CD4-positive, alpha-beta T cell treated with Interferon gamma for 1 hour (primary cell): Measurements from ENCODE around the gene NADSYN1.
"Not testable (repeated sequence)": the region's sequence is repeated elsewhere in the genome, so short reads cannot be mapped to it uniquely, and the experiment has no call there.

Source experiments
- DNase-seq: peaks from one replicate; pipeline ENCODE4 v3.0.0-alpha.2; 2020

NADSYN1 gene

DNA sequence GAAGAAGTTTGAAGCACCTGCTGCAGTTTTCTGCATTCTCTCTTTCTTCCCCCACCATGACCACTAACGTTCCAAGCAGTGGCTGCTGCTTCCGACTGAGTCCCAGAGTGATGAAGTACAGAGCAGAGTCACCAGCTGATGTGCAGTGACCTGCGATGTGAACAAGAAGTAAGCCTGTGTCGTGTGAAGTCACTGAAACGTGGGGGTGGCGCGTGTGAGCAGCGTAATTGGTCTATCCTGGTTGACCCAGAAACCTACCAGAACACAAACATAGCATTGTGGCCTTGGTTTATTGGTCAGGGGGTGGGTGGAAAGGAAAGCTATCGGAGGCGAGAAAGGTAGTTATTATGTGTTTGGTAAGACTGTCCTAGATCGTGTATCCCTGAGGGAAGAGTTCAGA, 77.6 kb downstream of the NADSYN1 start:
- no peak for DNase-seq

DNA sequence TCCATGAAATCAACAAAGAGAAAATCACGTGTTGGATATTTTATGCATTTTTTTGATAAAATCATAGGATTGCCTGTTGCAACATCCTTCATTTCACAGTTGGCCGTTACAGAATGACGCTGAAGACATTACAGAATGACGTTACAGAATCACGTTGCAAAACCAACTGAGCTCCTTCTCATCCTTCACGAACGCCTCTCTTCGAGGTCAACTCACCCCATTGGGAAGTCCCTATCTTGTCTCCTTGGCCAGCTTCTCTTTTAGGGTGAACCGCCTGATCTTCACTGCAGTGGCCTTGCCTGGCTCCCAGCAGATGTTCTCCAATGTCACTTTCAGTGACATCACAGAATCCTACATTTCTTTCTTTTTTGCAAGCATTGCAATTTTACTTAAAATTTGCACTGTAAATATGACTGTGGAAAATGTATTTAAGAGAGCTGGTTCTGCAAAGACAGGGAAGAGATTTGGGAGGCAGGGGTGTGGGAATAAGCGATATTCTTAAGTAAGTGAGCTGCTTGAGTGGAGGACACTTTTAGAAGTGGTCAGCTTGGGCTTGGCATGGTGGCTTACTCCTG, 79.1 kb downstream of the NADSYN1 start:
- no peak for DNase-seq

DNA sequence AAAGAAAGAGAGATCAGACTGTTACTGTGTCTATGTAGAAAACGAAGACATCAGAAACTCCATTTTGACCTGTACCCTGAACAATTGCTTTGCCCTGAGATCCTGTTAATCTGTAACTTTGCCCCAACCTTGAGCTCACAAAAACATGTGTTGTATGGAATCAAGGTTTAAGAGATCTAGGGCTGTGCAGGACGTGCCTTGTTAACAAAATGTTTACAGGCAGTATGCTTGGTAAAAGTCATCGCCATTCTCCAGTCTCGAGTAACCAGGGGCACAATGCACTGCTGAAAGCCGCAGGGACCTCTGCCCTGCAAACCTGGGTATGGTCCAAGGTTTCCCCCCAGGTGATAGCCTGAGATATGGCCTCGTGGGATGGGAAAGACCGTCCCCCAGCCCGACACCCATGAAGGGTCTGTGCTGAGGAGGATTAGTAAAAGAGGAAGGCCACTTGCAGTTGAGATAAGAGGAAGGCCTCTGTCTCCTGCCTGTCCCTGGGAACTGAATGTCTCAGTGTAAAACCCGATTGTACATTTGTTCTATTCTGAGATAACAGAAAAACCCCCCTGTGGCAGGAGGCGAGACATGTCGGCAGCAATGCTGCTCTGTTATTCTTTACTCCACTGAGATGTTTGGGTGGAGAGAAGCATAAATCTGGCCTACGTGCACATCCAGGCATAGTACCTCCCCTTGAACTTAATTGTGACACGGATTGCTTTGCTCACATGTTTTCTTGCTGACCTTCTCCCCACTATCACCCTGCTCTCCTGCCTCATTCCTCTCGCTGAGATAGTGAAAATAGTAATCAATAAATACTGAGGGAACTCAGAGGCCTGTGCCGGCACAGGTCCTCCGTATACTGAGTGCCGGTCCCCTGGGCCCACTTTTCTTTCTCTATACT, 82.0 kb downstream of the NADSYN1 start:
- not testable (repeated sequence) for DNase-seq

DNA sequence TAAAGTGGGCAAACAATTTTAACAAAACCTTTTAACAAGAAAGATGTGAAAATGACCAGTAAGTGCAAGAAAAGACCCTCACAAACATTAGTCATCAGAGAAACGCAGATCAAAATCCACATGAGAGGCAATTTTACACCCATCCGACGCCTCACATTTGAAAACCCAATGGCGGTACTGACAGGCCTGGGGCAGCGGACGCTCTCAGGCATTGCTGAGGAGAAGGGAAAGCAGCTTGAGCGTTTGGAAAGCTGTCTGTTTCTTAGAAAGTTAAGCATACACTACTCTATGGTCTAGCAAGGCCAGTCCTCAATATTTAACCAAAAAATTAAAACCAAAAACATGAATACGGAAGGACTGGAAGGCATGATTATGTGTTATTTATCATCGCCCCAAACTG, 82.8 kb downstream of the NADSYN1 start:
- no peak for DNase-seq

DNA sequence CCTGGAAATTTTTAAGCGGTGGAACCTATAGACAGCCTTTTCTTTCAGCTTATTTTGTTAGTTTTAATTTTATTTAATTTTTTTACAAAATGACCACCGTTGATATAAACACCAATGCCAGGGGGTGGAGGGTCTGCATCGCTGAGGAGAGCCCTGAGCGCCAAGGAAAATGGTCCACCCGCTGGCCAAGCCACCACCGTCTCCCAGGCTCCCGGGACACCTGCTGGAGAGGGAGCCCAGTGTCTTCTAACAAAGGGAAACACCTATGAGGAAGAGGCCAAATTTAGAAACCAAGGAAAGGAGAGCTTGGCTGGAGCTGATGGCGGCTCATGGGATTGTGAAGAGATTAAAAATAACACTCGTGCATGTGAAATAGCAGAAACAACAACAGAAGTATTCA, 84.5 kb downstream of the NADSYN1 start:
- no peak for DNase-seq

DNA sequence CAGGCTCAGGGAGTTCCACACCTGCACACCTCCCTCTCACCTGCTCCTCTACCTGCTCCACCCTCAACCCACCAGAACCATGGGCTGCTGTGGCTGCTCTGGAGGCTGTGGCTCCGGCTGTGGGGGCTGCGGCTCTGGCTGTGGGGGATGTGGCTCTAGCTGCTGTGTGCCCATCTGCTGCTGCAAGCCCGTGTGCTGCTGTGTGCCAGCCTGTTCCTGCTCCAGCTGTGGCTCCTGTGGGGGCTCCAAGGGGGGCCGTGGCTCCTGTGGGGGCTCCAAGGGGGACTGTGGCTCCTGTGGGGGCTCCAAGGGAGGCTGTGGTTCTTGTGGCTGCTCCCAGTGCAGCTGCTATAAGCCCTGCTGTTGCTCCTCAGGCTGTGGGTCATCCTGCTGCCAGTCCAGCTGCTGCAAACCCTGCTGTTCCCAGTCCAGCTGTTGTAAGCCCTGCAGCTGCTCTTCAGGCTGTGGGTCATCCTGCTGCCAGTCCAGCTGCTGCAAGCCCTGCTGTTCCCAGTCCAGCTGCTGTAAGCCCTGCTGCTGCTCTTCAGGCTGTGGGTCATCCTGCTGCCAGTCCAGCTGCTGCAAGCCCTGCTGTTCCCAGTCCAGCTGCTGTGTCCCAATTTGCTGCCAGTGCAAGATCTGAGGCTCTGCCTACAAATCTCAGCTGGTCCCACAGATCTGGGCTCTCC, 85.1 kb downstream of the NADSYN1 start, which contains the start of gene KRTAP5-8:
KRTAP5-8 (plus strand) TSS at position 49 of the 689 bp plus-strand sequence; CDS start at position 80, 31 bp downstream.
- DNase-seq, result not testable (repeated sequence)

DNA sequence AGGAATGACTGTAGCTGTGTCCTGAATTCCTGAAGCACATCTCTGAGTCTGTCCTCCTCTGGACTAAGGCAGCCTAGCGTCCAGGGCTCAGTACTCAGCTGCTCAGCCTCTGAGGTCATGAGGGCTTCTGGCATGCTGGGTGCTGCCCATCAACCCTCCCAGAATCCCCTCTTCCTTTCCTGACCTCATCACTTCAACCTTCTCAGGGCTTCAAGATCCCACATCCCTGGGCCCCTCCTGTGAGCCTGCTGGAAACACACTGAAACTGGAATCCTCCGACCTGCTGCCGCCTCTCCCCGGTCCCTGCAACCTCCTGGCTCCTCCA, 85.6 kb downstream of the NADSYN1 start:
- DNase-seq, result no peak

DNA sequence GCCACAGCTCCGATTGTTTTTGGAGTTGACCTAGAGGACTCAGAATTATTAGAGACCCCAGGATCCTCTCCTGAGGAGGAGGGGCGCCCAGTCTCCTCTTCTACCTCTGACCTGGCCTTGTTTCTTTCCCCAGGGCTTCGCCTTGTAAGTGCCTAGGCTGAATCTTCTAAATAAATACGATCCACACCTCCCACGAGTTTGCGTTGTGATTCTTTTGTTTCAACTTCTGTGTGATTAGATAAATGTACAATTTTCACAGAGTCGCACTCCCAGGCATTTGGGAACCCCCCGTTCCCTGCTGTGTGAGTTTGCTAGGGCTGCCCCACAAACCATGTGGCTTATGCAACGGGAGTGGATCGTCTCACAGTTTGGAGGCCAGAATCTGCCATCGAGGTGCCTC, 86.0 kb downstream of the NADSYN1 start:
- no peak for DNase-seq

DNA sequence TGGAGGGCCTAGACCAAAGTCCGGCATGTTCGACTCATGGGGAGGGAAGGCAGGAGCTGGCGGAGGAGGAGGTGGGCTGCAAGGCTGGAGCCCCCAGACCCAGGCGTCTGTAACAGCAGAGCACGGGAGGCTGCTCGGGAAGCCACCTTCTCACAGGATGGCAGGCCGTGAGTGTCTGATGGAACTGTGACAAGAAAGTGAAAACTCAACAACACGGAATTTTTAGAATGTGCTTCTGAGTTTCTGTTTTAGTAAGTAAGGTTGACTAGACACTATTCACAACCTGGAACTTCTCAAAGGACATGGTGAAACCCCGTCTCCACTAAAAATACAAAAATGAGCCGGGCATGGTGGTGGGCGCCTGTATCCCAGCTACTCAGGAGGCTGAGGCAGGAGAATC, 87.0 kb downstream of the NADSYN1 start:
- DNase-seq, result not testable (repeated sequence)

DNA sequence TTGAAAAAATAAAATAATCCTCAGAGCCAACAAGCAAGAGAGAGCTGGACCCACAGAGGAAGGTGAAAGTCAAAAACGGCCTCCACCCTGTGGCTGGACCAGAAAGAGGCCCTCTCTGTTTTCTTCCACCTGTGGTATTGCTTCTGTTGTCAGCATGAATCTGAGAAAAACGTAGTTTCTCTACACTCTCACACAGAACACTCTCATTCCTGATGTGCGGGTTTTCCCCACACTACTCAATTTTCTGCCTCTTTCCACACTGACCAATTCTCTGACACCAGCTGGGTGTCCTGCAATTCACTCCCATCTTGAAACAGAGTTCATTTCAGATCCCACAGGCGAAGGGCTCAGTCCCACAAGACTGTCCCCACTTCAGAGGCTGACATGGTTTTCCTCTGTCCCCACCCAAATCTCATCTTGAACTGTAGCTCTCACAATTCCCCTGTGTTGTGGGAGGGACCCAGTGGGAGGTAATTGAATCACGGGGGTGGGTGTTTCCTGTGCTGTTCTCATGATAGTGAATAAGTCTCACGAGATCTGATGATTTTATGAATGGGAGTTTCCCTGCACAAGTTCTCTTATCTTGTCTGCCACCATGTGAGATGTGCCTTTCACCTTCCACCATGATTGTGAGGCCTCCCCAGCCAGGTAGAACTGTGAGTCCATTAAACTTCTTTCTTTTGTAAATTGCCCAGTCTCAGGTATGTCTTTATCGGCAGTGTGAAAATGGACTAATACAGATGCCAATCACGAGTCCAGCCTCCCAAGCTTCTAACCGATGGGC, 87.7 kb downstream of the NADSYN1 start:
- not testable (repeated sequence) for DNase-seq

DNA sequence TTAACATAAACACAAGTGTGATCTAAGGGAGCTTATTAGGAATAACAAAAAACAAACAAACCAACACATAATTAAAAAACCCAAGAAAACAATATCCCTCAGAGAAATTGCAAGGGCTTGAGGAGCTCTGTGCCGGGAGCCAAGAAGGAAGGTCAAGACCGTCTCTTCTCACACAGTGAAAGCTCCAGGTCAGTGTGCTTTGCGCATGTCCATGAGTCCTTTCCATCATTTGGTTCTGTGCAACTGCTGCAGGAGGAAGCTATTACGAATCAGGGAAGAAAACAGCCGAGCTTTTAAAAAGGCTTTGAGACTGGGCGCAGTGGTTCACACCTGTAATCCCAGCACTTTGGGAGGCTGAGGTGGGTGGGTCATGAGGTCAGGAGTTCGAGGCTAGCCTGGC, 89.4 kb downstream of the NADSYN1 start:
- no peak for DNase-seq

DNA sequence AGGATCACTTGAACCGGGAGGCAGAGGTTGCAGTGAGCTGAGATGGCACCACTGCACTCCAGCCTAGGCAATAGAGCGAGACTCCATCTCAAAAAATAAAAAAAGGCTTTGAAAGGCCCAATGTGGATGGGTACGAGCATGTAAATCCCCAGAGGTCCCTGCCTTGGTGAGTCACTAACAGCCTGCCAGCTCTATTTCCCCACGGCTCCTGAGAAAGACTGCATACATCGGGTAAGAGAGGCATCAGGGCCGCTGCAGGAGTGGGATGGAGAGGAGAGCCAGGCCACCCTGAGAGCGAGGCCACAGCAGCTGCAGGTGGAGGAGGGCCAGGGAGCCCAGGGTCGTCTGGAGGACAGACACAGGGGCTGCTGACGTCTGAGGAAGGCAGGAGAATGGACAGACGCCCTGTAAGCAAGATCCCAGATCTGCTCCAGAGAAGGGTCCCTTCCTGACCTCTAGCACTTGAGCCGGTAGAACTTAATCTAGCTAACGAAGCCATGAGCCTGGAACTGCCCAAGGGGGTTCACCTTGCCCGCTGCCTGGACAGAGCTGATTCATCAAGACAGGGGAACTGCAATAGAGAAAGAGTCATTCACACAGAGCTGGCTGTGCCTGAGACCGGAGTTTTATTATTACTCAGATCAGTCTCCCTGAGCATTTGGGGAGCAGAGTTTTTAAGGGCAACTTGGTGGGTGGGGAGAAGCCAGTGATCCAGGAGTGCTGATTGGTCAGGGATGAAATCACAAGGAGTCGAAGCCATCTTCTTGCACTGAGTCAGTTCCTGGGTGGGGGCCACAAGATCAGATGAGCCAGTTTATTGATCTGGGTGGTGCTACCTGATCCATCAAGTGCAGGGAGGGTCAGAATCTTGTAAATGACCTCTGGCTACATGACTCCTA, 90.1 kb downstream of the NADSYN1 start:
- no peak for DNase-seq

DNA sequence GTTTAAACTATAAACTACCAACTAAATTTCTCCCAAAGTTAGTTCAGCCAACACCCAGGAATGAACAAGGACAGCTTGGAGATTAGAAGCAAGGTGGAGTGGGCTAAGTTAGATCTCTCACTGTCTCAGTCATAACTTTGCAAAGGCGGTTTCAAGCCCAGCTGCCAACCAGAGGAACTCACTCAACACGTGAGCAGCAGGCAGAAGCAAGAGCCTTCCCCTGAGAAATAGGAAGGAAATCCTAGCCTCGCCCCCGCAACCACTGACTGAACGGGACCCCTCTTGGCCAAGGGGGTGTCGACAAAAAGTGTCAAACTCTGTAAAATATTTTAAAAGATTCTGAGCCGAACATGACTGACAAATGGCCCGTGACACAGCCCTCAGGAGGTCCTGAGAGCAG, 90.9 kb downstream of the NADSYN1 start:
- DNase-seq, result no peak

DNA sequence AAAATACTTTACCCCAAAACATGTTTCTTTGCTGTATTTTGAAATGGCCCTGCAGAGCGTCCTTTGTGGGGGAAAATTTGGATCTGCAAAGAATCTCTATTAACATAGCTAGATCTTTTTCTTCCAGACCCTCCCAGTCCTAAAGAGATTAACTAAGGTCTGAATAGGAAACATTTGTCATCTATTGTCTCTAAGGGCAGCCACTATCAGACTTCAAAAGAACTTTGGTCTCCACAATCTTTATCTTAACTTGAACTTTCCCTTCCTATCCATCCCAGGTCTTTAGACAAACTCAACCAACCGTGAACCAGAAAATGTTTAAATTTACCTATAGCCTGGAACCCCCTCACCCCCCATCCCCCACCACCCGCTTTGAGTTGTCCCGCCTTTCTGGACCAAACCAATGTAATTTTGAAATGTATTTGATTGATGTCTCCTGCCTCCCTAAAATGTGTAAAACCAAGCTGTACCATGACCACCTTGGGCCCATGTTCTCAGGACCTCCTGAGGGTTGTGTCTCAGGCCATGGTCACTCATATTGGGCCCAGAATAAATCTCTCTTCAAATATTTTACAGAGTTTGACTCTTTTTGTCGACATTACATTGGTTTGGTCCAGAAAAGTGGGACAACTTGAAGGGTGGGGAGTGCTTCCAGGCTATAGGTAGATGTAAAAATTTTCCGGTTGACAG, 91.7 kb downstream of the NADSYN1 start:
- DNase-seq, result no peak

DNA sequence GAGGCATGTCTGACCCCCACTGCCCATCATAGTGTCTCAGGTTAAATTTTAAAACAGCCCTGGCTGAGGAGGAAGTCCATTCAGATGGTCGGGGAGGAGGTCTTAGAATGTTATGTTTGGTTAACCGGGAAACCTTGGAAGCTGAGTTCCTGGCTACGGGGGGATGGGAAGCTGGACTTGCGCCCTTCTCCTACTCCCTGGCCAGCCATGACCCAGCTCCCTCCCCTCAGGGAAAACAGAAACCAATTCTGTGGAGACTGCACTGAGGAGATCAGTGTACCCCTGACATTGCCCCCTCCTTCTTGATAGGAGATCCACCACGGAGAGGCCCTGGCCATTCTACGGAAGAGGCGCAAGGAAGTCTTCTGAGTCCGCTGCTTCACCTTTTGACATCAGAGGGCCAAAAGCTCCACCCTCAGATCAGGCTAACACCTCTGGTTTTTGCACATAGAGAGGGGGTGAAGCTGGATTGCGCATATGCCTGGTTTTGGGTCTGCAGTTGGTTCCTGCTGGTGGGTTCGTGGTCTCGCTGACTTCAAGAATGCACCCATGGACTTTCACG, 92.5 kb downstream of the NADSYN1 start:
- DNase-seq, result no peak

DNA sequence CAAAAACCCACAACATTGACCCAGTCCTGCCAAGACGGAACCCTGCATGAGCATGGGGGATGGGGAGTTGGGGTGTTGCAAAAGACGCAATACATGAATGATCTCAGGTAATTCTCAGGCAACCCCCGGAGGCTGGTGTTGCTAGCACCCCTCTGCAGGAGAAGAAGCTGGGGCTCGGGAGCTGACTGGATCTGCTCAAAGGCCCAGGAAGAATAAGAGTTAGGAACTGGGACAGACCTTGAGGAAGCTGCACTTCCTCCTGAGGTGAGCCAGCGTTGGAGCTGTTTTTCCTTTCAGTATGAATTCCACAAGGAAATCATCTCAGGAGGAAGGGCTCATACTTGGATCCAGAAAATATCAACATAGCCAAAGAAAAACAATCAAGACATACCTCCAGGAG, 95.1 kb downstream of the NADSYN1 start, which contains the start of gene KRTAP5-9:
KRTAP5-9 (plus strand) TSS at position 301 of the 400 bp plus-strand sequence. CDS start 238 bp downstream, outside the sequence.
- no peak for DNase-seq

DNA sequence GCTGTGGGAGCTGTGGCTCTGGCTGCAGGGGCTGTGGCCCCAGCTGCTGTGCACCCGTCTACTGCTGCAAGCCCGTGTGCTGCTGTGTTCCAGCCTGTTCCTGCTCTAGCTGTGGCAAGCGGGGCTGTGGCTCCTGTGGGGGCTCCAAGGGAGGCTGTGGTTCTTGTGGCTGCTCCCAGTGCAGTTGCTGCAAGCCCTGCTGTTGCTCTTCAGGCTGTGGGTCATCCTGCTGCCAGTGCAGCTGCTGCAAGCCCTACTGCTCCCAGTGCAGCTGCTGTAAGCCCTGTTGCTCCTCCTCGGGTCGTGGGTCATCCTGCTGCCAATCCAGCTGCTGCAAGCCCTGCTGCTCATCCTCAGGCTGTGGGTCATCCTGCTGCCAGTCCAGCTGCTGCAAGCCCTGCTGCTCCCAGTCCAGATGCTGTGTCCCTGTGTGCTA, 95.7 kb downstream of the NADSYN1 start:
- no peak for DNase-seq
